HG03520 (cell line): ENCODE results near the gene HM13.
"Not testable (repeated sequence)": the region's sequence is repeated elsewhere in the genome, so short reads cannot be mapped to it uniquely, and the experiment has no call there.

Experiments
- ATAC-seq: cut with Tn5 transposase; IDR thresholded peaks from one replicate; pipeline ENCODE4 v1.9.1; 2021; ENCODE audit warnings: mild to moderate bottlenecking, moderate library complexity; ENCODE audit not compliant: unreplicated experiment

The HM13 gene

DNA sequence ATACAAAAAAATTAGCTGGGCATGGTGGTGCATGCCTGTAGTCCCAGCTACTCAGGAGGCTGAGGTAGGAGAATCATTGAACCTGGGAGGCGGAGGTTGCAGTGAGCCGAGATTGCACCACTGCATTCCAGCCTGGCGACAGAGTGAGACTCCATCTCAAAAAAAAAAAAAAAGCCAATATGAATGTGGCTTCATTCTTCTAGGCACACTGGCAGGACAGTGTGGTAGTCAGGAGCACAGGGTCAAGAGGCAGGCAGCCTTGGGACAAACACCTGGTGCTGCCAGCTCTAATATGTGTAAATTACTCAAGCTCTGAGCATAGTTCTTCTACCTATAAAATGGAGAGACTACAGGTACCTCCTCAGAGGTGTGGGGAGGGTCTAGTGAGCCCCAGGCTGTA is 25.4 kb downstream of the HM13 start:
- not testable (repeated sequence) for ATAC-seq

DNA sequence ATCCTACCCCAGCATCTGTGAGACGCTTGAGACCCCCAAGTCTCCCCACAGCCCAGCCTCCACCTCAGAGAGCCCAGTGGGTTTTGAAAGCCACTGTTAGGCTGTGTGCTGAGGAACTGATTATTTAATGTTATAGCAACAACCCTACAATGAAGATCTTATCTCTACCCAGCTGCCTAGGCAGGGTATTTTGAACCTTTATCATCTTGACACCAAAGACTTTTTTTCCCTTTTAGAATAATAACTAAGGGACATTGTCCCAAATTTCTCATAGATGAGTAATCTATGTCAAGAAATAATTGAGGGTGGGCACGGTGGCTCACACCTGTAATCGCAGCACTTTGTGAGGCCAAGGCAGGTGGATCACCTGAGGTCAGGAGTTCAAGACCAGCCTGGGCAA is 26.2 kb downstream of the HM13 start:
- ATAC-seq: no peak

- no peak for ATAC-seq
Observed at GRCh38 chr20:31542201-31542842, 28.1 kb downstream of the HM13 start.

DNA sequence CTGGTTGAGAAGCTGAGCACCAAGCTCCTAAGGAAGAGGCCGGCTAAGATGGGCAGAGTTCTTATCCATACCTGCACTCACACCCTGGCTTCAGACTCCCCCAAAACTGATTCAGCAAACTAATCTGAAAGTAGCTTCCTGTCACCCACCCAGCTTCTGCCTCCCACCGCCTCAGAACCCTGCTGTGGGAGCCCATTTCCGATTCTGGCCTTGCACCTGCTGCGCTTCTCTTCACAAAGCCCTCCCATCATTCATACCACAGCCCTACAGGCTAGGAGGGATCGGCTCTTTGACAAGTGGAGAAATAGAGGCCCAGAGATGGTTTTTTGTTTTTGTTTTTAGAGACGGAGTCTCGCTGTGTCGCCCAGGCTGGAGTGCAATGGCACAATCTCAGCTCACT is 28.7 kb downstream of the HM13 start:
- no peak for ATAC-seq

GRCh38 chr20:31543966-31544598 is 29.8 kb downstream of the HM13 start:
- ATAC-seq: no peak

DNA sequence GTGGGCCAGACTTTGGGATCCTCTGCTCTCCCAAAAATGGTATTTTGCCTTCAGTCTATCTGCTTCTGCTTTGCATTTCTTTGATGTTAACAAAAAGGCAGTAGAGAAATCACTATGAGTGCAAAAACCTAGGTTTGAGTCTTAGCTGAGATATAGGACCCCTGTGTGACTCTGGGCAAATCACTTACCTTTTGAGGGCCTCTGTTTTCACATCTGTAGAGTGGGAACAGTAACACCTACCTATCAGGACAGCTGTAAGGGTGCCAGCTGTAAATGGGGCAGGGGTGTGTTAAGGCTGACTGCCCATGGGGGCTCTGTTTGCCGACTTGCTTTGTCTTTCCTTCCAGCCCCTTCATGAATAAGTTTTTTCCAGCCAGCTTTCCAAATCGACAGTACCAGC is 30.4 kb downstream of the HM13 start:
- no peak for ATAC-seq

DNA sequence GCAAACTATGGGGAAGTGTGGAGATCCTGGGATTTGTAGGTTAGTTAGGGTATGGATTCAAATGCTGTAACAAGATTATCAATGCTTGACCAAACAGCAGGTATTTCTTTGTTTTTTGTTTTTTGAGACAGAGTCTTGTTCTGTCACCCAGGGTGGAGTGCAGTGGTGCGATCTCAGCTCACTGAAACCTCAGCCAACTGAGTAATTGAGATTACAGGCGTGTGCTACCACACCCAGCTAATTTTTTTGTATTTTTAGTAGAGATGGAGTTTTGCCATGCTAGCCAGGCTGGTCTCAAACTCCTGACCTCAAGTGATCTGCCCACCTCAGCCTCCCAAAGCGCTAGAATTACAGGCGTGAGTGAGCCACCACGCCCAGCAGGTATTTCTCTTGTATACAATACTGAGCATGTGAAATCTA is 31.4 kb downstream of the HM13 start:
- not testable (repeated sequence) for ATAC-seq

- ATAC-seq: peak; percentile 65
Observed at GRCh38 chr20:31547017-31547675, 32.9 kb downstream of the HM13 start.

DNA sequence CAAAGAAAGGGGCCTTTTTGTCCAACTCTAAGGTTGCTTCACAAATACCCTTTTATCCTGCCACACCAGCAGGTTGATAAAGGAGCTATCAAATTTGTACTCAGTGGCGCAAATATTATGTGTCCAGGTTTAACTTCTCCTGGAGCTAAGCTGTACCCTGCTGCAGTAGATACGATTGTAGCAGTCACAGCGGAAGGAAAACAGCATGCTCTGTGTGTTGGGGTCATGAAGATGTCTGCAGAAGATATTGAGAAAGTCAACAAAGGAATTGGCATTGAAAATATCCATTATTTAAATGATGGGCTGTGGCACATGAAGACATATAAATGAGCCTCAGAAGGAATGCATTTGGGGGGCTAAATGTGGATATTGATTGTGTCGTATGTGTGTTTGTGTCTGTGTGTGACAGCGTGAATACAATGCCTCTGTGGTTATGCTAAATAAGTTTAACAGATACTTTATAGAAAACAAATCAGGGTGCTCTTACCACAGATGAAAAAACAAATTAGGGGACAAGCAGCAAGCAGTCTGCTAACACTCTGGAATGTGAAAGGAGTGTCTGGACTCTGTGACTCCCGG is 33.6 kb downstream of the HM13 start:
- no peak for ATAC-seq

DNA sequence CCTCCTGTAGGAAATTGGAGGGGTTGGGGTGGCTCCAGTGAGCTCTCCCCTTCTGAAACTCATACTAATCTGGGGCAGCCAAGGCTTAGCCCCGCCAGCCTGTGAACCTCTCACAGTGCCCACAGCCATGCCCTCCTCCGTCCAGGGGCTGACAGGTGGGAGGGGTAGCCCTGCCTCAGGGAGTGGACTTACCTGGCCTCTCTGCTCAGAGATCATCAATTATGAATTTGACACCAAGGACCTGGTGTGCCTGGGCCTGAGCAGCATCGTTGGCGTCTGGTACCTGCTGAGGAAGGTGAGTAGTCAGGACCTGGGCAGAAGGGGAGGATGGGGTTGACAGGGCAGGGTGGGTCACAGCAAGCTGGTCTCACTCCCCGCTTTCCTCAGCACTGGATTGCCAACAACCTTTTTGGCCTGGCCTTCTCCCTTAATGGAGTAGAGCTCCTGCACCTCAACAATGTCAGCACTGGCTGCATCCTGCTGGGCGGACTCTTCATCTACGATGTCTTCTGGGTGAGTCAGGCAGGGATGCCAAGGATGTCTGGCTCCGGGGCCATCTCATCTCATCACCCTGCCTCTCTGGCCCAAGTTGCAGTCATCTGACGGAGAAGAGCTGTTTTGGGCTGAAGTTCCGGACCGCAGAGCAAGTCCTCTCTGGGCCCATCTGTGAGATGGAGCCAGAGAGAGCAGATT is 34.7 kb downstream of the HM13 start:
- no peak for ATAC-seq

DNA sequence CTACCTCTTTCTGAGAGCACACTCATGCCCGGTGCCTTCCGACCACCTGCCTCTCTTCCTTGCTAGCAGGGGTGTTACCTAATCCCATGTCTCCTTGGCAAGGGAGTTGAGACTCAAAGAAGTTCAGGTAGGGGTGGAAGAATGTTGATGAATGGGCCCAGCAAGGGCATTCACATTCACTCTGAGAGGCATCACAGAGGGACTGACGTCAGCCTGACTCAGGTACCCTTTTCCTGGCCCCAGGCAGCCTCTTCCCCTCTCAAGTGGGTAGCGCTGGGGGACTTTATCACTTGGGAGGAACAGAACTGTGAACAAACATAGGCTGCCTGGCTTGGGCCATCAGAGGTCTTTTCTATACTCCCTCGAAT is 35.3 kb downstream of the HM13 start:
- no peak for ATAC-seq

- ATAC-seq: no peak
Observed at GRCh38 chr20:31550099-31550498, 35.9 kb downstream of the HM13 start.

- ATAC-seq: no peak
Observed at GRCh38 chr20:31551163-31552081, 37.2 kb downstream of the HM13 start.

DNA sequence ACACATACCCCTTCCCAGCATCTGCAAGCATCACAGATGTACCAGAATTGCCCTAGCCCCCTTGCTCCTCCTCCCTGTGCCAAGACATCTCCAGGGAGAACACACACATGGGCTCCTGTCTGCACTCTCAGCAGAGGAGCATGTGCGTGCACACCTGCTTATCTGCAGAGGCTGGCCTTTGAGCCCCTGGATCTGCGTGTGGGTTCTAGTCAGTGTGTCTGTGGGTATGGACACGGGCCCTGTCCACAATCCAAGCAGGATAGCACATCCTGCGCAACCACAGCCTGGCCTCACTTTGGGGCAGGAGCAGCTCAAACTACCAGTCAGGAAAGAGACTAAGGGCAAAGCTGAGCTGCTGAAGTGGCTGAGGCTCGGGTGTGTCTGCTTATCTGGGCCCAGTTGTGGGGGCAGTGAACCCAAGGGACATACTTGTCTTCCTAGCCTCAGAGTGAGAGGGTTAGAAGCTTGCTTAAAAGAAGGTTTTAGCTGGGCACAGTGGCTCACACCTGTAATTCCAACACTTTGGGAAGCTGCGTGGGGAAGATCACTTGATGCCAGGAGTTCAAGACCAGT is 41.0 kb downstream of the HM13 start:
- ATAC-seq: no peak

GRCh38 chr20:31559704-31560093 is 45.5 kb downstream of the HM13 start:
- ATAC-seq: no peak

DNA sequence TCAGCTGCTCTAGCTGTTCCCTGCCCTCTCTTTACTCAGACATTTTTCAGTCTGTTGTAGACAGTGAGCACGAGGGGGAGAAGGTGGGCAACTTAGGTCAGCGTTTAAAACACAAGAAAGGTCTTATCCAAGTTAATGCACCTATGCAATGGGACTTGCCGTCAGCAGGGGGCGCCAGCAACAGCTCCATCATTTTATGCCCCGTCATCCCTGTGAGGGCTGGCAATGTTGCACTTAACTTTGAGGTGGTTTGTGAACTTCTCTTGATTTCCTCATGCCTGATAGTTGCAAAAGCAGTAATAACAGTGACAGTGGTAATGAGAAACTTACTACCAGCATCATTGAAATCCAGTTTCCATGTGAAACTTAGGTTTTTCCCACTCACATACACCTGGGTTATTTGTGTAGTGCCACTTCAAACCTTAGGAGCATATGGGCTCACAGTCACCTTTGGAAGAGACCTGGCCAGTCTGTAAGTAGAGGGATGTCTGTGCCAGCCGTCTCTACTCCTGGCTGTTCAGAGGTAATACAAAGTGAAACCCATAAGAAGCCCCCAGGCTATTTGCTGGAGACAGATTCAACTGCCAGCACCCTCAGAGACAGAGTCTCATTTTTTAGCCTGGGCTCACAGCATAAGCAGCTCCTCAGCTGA is 46.0 kb downstream of the HM13 start:
- ATAC-seq: no peak

GRCh38 chr20:31560746-31561598 is 46.7 kb downstream of the HM13 start:
- ATAC-seq: no peak

- no peak for ATAC-seq
Observed at GRCh38 chr20:31562241-31562640, 48.0 kb downstream of the HM13 start.

DNA sequence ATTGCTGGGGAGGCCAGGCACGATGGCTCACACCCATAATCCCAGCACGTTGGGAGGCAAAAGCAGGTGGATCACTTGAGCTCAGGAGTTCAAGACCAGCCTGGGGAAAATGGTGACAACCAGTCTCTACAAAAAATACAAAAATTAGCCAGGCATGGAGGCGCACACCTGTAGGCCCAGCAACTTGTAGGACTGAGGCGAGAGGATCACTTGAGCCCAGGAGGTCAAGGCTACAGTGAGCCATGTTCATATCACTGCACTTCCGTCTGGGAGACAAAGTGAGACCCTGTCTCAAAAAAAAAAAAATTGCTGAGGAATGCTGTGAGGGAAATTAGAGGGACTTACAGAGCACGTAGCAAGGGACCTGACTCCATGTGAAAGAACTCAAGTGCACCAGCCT is 50.0 kb downstream of the HM13 start:
- no peak for ATAC-seq
